Measurements from ENCODE around the gene TCERG1L.
A peak's percentile ranks its signal among the peaks of the same experiment; 100 is the strongest.

The TCERG1L gene

DNA sequence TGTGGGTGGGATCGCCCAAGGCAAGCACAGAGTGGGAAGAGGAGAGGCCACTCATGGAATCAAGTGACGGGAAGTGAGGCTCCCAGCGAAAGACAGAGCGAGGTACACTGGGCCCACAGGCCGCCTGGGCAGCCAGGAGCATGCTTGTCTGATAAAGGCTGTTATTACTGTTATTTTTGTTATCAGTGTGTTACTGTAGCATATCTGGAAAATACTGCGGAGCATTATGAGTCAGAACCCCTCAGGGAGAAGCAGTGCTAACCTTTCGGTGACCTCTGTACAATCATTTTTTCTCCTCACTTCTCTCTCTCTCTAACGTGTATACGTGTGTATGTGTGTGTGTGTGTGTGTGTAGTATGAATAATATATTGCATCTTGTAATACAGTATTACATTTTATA, 3.8 kb upstream of the TCERG1L start:
- no peak for DNase-seq

DNA sequence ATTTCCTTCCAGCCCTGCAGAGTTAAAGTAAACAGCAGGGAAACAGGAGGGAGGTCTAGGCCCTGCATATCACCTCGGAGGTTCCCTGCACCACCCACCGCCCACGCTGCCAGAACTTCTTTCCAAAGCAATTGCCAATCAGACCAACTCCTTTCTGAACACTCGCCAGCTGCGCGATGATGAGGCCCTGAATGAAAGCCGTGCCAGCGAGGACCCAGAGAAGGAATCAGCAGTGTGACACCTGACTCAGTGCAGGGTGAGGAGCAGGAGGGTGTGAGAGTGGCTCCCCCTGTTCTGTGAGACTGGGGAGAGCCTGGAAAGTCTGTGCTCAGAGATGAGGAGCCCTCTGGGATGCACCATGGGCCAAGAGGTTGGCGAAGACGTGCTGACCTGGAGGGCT, 3.3 kb upstream of the TCERG1L start:
- DNase-seq, result no peak

DNA sequence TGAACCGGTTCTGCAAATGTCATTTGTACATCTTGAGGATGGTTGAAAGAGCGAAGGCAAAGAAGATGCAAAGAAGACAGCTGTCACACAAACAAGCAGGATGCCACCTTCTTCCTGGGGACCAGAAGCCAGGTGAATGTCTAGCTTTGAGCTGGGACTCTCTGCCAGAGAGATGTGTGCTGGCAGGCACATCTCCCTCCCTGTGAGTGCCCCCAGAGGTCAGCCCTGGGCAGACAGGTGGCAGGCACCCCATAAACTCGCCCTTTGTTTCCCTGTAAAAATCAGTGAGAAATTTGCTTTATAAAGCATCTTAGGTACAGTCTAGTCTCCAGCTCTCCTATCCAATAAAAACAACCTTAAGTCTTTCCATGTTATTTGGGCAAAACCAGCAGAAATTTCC, 2.6 kb upstream of the TCERG1L start:
- no peak for DNase-seq

DNA sequence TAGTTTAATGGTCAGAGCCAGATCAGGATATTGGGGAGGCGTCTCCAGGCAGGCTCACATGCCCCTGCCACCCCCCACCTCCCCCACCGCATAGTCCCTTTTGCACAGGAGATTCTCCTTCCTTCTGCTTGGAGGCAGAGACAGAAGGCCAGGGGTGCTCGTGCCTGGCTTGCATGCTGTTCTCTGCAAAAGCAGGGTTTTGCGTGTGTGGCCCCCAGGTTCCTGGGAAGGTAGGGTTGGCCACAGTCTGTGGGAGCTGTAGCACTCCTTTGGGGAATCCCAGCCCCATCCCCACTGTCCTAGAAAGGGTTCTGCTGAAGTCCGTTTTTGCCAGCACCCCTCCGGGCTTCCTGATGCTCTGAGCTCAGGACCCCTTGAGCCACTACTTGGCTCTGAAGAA, 1.9 kb upstream of the TCERG1L start:
- DNase-seq, result no peak

DNA sequence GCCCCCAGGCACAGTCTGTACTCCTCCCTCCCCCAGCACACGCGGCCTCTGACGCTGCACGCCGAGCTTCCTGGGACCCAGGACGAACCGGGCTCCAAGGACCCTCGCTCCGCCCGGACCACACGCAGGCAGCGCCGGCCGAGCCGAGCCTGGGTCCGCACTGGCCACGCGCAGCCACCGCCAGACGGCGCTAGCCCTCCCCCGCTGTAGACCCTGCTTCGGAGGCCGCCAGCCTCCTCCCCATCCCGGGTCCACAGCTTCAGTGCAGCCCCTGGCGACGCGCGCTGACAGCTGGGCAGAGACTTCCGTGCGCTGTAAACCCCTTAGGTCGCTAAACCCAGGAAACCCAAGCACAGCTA, 936 bp upstream of the TCERG1L start:
- peak; percentile 56 to 80 for DNase-seq

DNA sequence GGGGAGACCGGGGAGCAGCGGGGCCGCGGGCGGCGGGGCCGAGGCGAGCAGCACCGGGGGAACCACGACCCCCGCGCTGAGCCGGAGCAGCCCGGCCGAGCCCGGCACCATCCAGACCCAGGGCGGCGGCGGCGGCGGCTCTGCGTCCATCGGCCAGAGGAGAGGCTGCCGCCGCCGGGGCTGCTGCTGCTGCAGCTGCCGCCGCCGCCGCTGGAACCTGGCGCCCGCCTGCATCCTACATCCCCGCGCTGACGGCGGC, 190 bp downstream of the TCERG1L start:
- peak in 1 of 2 experiments; percentile 55 for DNase-seq

DNA sequence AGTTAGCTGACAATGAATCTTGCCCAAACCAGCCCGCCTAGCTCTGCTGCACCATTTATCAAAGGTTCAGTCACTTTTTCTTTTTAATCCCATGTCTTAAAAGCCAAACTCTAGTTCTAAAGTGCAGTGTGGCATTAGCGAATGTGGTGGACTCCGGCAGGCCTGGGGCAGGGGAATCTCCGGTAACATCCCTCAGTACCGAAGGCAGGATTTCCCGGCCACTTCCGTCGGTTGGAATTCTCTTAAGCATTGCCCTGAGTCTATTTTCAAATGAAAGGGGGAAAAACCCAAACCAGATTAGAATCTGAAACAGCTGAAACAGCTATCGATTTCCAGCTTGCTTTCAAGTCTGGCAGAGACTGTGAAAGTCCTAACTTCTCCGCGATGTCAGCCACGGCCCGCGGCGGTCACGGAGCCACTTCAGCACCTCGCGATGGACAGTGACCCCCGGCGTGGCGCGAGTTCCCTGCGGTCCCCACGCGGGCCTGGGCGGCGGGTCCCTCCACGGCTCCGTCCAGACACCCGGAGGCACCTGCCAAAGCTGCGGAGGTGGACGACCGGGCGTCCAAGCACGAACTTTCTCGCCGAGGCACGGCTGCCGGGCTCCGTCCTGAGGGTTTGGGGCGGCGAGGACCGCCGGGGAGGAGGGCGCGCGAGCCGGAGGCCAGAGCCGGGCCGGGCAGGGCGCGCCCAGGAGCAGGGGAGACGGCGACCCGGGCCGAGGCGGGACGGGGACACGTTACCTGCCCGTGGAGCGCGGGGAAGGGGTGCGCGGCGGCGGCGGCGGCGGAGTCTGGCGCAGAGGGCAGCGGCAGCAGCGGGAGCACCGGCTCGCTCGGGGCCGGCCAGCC, 745 bp downstream of the TCERG1L start:
- DNase-seq, result peak in 1 of 2 experiments; percentile 45

DNA sequence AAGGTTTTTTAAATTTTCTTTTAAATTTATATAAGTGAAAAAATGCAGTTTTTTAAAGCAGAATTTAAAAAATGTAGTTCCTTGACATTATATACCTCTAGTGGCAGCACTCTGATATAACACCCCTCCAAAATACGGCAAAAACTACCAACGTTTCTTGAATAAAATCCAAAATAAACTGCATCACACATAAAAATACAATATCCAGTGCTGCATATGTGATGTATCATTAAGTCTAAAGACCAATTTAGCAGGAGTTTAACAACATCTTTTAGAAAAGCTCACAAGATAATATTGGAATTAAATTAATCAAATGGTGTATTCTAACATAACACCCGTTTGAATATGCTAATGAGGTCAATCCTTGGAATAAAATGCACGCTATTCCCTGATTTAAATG, 1.4 kb downstream of the TCERG1L start:
- peak in 1 of 2 experiments; percentile 7 for DNase-seq

DNA sequence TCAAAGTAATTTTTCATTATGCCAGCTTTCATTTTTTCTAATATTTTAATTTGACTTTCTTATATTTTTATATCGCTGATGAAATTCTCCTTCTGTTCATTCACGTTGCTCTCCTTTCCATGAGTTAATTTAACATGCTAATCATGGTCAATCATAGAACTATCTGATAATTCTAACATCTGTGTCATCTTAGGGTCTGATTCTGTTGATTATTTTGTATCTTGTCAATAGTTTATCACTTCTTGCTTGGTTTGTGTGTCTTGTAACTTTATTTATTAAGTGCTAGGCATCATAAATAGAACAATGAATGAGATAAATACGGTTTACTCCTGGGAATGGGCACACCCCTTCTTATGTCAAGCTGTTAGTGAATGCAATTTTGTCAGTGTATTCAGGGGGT, 11.0 kb downstream of the TCERG1L start:
- DNase-seq, result no peak

DNA sequence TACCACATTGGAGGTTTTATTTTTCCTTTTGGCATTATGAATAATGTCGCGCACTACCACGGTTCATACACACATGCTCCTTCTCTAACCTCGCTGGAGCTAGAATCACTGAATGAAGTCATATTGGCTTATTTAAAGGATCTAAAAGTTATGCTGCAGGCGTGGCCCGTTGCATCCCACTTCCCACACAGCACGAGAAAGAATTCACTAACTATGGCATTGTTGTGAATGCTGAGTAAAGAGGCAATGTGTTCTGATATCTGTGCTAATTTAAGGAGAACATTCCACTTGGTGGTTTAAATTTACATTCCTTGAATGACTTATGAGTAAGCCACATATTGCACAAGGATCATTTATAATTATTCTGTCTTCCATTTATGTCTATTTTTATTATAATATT, 20.7 kb downstream of the TCERG1L start:
- no peak for DNase-seq

DNA sequence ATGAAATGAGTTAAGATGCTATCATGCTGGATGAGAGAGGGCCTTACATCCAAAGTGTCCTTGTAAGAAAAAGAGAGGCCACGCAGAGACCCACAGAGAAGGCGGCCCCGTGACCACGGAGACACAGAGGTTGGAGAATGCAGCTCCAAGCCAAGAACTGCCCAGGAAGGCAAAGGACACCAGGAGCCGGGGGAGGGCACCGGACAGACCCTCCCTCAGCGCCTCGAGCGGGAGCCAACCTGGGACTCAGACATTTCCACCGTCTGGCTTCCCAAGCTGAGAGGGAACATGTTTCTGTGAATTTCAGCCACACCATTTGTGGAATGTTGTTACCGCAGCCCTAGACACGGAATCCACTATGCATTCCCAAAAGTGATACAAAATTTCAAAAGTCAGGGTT, 22.9 kb downstream of the TCERG1L start:
- DNase-seq, result no peak

DNA sequence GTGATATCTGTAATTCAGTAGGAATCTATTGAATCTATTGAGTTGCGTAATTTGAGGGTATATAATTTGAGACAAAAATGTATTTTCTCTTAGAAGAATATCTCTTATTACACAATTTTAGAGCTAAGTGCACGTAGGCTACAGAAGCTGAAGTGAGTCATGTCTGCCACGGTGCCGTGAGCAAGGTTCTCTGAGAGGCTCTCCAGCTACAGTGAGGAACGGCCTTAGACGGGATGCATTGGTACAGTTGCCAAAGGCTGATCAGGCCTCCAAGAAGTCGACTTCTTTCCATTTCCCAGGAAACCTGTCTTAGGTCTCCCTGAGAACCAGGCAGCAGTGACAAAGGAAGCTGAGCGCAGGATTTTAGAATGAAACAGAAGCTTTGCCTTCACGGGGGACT, 28.6 kb downstream of the TCERG1L start:
- DNase-seq, result no peak

DNA sequence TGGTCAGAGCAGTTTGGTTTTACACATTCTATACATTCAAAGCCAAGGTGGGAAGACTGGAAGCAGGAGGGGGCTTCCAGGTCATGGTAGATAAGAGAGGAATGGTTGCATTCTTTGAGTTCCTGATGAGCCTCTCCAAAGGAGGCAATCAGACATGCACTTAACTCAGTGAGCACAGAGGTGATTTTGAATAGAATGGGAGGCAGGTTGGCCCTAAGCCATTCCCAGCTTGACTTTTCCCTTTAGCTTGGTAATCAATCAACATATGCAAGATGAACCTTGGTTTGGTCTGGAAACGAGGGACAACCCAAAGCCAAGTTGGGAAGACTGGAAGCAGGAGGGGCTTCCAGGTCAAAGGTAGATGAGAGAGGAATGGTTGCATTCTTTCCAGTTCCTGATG, 31.4 kb downstream of the TCERG1L start:
- DNase-seq, result no peak

DNA sequence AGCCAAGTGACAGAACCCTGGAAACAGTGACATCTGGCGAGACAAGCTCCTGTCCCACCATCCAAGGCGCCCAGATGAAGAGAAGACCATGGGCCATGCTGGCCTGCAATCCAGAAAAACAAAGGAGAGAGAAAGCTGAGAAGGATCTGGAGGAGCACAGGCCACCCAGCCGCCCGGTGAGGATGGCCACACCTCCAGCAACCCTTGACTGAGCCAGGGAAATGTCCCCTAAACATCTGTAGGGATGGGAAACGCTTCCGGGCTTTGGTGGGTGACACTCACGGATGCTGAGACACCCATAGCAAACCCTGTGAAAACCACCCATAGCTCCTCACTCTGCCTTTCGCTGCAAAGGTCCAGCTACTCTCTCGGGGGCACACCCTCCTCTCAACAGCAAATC, 32.0 kb downstream of the TCERG1L start:
- DNase-seq, result no peak

DNA sequence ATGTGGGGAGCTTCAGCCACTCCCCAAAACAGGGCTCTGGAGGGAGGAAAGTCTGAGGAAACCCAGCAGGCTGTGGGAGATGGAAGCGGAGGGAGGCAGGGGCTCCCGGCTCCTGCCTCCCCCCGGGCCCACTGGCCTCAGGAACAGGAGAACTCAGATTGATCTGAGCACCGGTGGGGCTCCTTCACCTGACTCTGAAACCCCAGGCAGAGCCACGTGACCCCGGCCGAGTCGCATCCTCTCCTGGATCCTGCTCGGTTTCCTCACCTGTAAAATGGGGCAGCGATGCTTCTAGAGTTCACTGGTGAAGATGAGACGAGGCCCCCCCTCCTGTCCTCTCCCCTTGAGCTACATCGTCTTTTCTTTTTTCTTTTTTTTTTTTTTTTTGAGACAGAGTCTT, 33.6 kb downstream of the TCERG1L start:
- DNase-seq, result no peak

DNA sequence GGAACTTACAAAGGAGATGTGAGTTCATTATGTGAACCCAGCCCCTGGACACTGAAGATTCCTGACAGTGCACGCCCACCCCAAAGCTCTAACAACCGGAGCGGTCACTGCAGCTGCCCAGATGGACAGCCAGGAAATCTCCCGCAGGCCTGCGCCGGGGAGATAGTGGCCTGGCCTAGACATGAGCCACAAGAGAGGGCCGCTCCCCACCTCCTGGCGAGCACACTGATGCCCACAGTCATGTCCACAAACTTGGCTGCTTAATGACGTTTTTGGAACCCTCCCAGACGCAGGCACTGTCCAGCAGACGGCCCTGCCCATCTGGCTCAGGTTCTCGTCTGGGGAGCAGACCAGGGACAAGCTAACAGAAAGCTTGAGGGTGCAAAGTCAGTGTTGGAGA, 34.2 kb downstream of the TCERG1L start:
- DNase-seq, result no peak

DNA sequence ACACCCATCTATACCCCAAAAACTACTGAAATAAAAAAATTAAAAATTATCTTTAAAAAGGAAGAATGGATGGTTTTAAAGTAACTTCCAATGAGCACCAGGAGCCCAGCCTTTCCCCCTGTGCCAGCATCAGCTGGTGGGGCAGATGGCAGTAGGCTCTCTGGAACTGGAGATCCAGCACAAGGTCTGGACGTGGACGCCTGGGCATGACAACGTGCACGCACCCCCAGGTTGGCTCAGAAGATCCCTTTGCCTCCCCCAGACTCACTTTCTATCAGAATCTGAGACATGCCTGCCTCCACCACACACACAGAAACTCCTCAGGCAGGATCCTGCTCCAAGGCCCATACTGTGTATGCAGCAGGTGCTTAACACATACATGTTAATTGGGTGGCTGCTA, 35.8 kb downstream of the TCERG1L start:
- no peak for DNase-seq

DNA sequence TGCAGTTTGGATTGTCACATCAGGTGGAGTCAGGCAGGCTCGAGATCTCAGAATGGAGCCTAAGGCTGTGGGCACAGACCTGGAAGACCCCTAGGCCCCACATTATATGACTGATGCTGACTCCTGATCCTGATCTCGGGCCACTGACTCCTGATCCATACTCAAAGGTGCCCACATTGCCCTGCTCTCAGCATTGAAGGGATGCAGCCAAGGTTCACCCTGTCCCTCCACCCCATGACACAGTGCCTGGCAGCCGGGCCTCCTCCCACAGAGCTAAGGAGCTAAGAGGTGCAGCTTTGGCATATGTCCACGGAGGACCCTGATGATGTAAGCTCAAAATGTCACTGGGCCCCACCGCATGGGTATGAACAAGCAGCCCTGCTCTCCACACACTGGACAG, 36.6 kb downstream of the TCERG1L start:
- no peak for DNase-seq

DNA sequence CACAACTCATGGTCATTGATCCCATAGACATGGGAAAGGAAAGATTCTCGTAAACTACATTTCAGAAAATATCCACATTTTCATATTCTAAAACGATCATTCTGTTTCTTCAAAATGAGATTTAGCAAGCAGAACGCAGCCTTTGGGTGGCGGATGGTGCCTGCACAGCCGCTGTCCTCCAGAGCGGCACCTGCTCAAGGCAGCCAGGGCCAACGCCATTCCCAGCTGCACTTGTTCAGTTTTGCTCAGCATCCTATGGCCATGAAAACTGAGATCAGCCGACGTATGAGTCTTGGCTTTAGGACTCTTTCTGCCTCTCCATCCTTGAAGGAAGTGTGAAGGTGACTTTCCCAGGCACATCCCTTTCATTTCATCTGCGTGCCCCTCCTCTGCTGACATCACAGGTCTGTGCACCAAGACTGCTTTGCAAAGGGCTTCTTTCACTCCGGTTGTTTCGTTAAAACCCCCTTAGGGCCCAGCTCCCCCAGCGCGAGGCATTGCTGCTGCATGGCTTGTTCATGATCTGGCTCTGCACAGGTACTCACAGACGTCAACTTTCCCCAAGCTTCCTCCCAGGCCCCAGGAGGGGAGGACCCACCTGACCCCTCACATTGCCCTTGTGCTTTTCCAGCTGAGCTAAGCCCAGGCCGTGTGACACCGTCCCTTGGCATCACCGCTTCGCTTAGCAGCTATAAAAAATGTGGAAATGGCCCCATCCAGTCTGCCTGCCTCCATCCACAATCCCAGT, 37.2 kb downstream of the TCERG1L start:
- no peak for DNase-seq

DNA sequence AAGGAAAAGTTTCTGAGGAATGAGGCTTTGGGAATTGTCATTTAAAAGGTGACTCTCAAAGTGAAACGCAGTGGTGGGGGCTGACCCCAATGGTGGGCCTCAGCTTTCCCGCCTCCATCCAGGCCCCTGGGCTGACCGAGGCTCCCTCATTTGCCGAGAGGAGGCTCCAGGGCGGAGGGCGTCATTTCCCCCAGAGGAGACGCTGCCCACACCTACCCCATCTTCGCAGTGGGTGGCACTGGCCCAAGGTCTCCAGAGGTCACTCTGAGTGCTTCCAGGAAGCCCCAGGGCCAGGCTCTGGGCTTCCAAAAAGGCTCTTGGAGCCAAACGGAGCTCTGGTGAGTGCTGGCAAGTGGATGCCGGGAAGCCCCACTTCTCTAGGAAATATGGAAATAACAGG, 38.0 kb downstream of the TCERG1L start:
- DNase-seq, result no peak

DNA sequence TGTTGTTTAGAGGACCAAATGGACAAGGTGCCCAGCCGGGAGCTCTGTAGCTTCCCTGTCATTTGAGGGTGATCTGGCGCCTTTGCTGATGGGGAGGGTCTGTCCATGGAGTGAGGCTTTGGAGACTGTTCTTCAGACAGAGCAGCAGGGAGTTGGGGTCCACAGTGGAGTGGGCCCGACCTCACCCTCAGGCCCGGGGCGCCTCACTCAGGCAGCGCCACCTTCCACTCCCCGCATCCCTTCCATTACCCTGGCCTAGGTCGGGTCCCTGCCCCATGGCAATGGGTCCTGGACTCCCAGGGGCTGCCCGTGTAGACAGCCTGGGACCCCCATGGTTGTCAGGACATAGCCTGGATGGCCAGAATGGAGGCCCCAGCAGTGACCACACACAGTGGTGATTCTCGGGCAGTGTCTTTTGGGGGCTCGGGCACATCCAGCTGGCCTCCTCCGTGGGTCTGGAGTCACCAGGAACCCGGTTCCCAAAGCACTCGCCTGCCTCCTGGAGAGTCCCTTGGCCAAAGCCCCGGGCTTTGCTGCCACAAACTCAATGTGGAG, 38.5 kb downstream of the TCERG1L start:
- no peak for DNase-seq

DNA sequence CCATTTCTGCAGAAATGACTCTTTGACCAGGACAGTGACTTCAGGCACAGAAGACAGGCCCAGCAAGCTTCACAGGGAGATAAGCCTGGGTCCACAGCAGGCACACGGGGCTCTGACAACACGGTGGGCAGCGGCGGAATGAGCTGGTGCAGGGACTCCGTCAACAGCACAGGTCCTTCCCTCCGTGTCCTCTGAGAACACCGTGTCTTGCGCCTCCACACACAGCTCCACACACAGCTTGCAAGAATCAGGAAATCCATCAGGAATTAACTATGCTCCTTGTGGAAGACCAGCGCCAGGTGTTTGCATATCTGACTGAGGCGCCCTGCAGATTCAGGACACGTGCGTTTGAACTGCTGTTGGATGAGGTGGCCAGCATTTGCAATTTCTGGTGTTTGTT, 39.6 kb downstream of the TCERG1L start:
- peak in 1 of 2 experiments; percentile 20 for DNase-seq

DNA sequence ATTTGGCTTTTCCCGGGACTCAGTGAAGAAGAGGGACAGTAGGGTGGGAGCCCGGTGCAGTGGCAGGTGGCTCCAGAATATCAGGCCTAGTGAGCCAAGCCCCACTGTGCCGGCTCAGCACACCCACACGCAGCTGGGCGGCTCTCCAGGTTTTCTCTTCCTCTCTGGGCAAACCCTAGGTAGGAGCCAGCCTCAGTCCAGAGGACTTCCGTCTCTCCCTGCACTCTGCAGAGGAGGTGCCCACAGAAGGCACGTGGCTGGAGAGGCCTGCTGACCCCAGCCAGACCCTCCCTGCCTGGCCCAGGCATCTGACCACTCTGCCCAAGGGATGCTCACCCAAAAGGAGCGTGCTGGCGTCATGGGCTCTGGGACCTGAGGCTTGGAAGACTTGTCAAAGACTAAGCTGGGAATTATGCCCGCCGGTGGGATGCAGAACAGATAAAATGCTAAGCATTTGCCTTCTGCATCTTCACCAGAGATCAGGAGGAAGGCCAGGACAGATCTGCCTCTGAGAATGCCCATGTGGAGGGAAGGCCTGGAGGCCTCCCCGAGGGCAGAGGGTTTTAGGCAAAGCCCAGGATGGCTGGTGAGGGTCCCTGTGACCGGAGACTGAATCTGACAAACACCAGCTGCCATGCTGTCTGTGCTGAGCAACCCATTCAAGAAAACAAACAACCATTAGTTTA, 40.2 kb downstream of the TCERG1L start:
- no peak for DNase-seq
